ENCODE measurements around the gene IGSF9B. TPM values are rescaled to one million over a fixed set of nuclear protein-coding genes. Genes with fewer than 3 reads are reported as not detected.

Gene IGSF9B
- total RNA-seq, 4 donors from 2014 or later = 2.1 to 5.1 (median 2.8) TPM

DNA sequence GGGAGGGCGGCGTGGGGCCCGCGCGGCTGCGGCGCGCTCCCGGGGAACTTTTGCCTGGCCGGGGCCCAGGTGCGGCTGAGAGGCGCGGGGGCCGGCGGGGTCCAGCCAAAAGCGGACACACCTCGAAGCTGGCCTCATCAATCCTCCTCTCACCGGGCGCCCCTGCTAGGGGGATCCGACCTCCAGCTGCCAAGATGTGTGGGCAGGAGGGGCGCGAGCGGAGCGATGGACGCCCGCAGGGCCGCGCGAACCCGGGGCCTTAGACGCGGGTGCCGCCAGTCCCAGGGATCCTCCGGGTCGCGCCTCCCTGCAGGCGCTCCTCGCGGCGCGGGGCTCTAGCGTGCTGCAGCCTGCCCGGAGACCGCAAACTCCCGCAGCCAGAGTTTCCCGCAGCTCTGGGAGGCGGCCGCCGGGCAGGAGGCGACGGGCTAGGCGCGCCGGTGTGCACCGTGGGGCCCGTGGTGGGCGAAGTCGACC, 785 bp downstream of the IGSF9B start:
- WGBS, 2 donors = 0% methylated on average over 6 to 11 of the region's 58 CpGs
- Histone ChIP-seq H3K27me3 (peaks cover 3 to 73% of the 10 kb centered on the region in 2 donors), H3K4me3 (peak overlapping the region; percentile 35 to 68 (median 54)), H3K27ac (peak overlapping the region in 2 of 4 donors; percentile 44 to 71), H3K36me3 (no peaks in the 10 kb centered on the region), H3K9me3 (no peaks in the 10 kb centered on the region), H3K4me1 (peaks cover 0 to 59% (median 26%) of the 10 kb centered on the region in 4 donors)
- no peak for DNase-seq (ENCODE audit: low spot score in 2 of 2)
- TF ChIP-seq POLR2A (IDR thresholded peaks at IDR 0.05) = no peak
- TF ChIP-seq EP300 (IDR thresholded peaks at IDR 0.05) = no peak
- no peak for TF ChIP-seq CTCF (IDR thresholded peaks at IDR 0.05)

GRCh38 chr11:133955081-133955891, 1.5 kb downstream of the IGSF9B start:
- WGBS, 2 donors = 4% methylated on average over 42 to 46 of the region's 49 CpGs
- Histone ChIP-seq H3K36me3 (no peaks in the 10 kb centered on the region), H3K27me3 (peaks cover 3 to 78% of the 10 kb centered on the region in 2 donors), H3K9me3 (no peaks in the 10 kb centered on the region), H3K4me1 (peaks cover 0 to 65% (median 27%) of the 10 kb centered on the region in 4 donors), H3K4me3 (peak overlapping the region; percentile 35 to 68 (median 54)), H3K27ac (peak overlapping the region in 1 of 4 donors; percentile 71)
- TF ChIP-seq EP300 (IDR thresholded peaks at IDR 0.05) (peak in 1 of 2 donors; percentile 16), POLR2A (IDR thresholded peaks at IDR 0.05) (no peak), CTCF (IDR thresholded peaks at IDR 0.05) (no peak)
- no peak for DNase-seq (ENCODE audit: low spot score in 2 of 2)

DNA sequence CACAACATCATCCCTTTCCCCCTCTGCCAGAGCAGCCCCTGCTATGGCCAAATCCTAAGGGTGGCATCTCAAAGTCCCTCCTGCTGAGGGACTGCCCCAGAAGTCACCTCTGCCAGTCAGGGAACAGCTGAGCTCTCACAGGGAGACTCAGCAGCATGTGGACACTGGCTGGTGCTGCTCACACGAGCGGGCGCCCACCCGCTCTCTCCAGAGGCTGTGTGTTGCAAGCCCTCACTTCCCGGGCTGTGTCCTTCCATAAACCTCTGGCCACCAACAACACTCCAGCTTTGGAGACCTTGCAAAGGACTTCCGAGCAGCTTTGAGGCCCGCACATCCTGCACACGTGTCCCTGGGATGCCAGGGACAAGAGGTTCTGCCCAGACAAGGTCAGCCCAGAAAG, 2.8 kb downstream of the IGSF9B start:
- DNase-seq (ENCODE audit: low spot score in 2 of 2) = no peak
- no peak overlapping the region for H3K27ac ChIP-seq

GRCh38 chr11:133953547-133953946, 3.2 kb downstream of the IGSF9B start:
- no peaks in the 10 kb centered on the region for H3K36me3 ChIP-seq
- H3K4me3 ChIP-seq = no peak overlapping the region
- DNase-seq (ENCODE audit: low spot score in 2 of 2) = no peak
- TF ChIP-seq POLR2A (IDR thresholded peaks at IDR 0.05) (no peak), CTCF (IDR thresholded peaks at IDR 0.05) (no peak), EP300 (IDR thresholded peaks at IDR 0.05) (no peak)
- 63 to 65% methylated on average over 5 of the region's 5 CpGs for WGBS, 2 donors
- H3K9me3 ChIP-seq = no peaks in the 10 kb centered on the region
- no peak overlapping the region for H3K27ac ChIP-seq
- H3K4me1 ChIP-seq = peaks cover 0 to 68% (median 27%) of the 10 kb centered on the region in 4 donors
- H3K27me3 ChIP-seq = peaks cover 3 to 85% of the 10 kb centered on the region in 2 donors

More for the DNA sequence above, 2.8 kb downstream of the IGSF9B start:
- Histone ChIP-seq H3K9me3 (no peaks in the 10 kb centered on the region), H3K36me3 (no peaks in the 10 kb centered on the region), H3K27me3 (peaks cover 3 to 81% of the 10 kb centered on the region in 2 donors), H3K4me1 (peaks cover 0 to 65% (median 27%) of the 10 kb centered on the region in 4 donors), H3K4me3 (no peak overlapping the region)
- no peak for TF ChIP-seq CTCF (IDR thresholded peaks at IDR 0.05)
- TF ChIP-seq EP300 (IDR thresholded peaks at IDR 0.05) = no peak
- no peak for TF ChIP-seq POLR2A (IDR thresholded peaks at IDR 0.05)
- WGBS, 2 donors = 93 to 94% methylated on average over 2 to 8 of the region's 8 CpGs
